ENCODE results near the gene SWI5. TPM values are rescaled to one million over a fixed set of nuclear protein-coding genes. Genes with fewer than 3 reads are reported as not detected.
A peak's percentile ranks its signal among the peaks of the same experiment; 100 is the strongest.

The SWI5 gene
- total and polyA plus RNA-seq, 2 experiments from 2014 or later, result 43.3 to 60.7 TPM

DNA sequence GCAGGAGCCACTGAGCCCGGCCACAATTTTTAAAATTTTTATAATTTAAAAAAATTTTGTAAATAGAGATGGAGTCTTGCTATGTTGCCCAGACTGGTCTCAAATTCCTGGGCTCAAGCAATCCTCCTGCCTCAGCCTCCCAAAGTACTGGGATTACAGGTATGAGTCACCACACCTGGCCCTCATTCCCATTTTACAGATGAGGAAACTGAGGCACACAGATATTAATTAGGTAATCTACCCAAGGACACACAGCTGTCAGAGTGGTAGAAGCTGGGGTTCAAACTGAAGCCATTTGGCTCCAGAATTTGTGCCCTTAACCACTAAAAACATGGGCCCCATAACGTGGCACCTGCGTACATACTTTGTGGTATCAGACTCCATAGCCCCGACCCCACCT, 38.6 kb downstream of the SWI5 start:
- H3K4me2 ChIP-seq (ENCODE audit: unreplicated experiment), result no peak overlapping the region

DNA sequence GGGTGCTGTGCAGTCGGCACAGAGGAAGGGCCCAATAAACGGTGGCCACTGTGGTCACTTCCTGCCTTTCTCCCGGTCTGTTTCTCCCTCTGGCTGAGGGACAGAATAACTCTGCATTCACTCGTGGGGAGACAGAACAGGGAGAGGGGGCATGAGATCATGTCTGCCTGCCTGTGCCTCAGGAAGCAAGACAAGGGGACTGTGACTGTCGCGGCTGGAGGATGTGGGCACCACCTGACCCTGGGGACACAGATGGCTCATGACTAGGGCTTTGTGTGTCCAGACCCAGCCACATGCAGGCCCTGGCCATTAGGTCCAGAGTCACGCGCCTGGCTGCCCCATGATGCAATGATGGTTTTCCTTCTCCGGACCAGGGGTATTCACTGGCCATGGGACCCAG, 40.3 kb downstream of the SWI5 start:
- H3K4me3 ChIP-seq, result no peak overlapping the region

More for the DNA sequence above, 38.6 kb downstream of the SWI5 start:
- Histone ChIP-seq H3K27ac (no peak overlapping the region), H3K27me3 (replicated peaks; ENCODE audit: insufficient read depth) (no peaks in the 10 kb centered on the region), H3K4me1 (ENCODE audit: insufficient read depth) (no peaks in the 10 kb centered on the region), H2AFZ (no peak overlapping the region), H3K4me3 (no peak overlapping the region), H3K9ac (no peak overlapping the region), H3K9me3 (ENCODE audit: low read depth) (no peaks in the 10 kb centered on the region), H3F3A (ENCODE audit: insufficient read depth) (no peaks in the 10 kb centered on the region), H3K79me2 (ENCODE audit: insufficient read depth) (no peaks in the 10 kb centered on the region; the same call in 1 of the 2 replicates), H3K36me3 (ENCODE audit: low read depth) (peaks cover 14% of the 10 kb centered on the region; the same call in 1 of the 2 replicates), H3K9me2 (ENCODE audit: insufficient read depth) (no peaks in the 10 kb centered on the region), H4K20me1 (ENCODE audit: insufficient read depth) (no peaks in the 10 kb centered on the region)
- in situ Hi-C loops (cut with MboI), result no loop called here
- WGBS, 2 experiments (ENCODE audit: low coverage in 1 of 2, low lambda C conversion rate in 2 of 2, missing lambda C conversion rate in 2 of 2), result 96 to 97% methylated on average over 4 of the region's 4 CpGs
- DNase-seq, result no peak
- TF ChIP-seq EZH2phosphoT487 (IDR thresholded peaks at IDR 0.05; ENCODE audit: insufficient read depth, low read depth) (no peak), EZH2 (IDR thresholded peaks at IDR 0.05; ENCODE audit: insufficient read depth, poor library complexity, severe bottlenecking) (no peak)

DNA sequence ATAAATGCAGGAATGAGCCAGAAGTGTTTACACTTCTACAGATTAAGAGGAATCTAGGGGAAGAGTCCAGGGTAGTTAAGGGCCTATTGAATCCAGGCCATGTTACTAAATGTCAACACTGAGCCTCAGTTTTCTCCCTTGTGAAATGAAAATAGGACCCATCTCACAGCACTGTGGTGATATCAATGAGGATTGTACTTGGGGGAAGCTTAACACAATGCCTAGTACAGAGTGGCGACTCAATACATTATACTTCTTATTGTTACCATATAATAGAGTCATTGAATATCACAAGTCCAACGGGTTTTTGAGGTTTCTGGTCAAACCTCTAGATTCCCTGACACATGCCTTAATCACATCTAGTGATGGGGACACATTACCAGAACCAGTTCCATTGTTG, 41.6 kb downstream of the SWI5 start:
- Histone ChIP-seq H3K9me2 (ENCODE audit: insufficient read depth) (no peaks in the 10 kb centered on the region), H3F3A (ENCODE audit: insufficient read depth) (no peaks in the 10 kb centered on the region), H3K27ac (no peak overlapping the region), H3K4me3 (no peak overlapping the region), H2AFZ (no peak overlapping the region), H3K4me2 (ENCODE audit: unreplicated experiment) (no peak overlapping the region), H4K20me1 (ENCODE audit: insufficient read depth) (no peaks in the 10 kb centered on the region), H3K36me3 (ENCODE audit: low read depth) (0 out of 2 replicates have a peak, but pooled peaks cover 6% of the 10 kb centered on the region), H3K27me3 (replicated peaks; ENCODE audit: insufficient read depth) (no peaks in the 10 kb centered on the region), H3K79me2 (ENCODE audit: insufficient read depth) (peaks cover 24% of the 10 kb centered on the region), H3K4me1 (ENCODE audit: insufficient read depth) (peaks cover 5% of the 10 kb centered on the region; the same call in 1 of the 2 replicates), H3K9ac (no peak overlapping the region), H3K9me3 (ENCODE audit: low read depth) (no peaks in the 10 kb centered on the region)
- in situ Hi-C loops (cut with MboI), result no loop called here
- DNase-seq, result no peak
- TF ChIP-seq EZH2phosphoT487 (IDR thresholded peaks at IDR 0.05; ENCODE audit: insufficient read depth, low read depth) (no peak), EZH2 (IDR thresholded peaks at IDR 0.05; ENCODE audit: insufficient read depth, poor library complexity, severe bottlenecking) (no peak)
- WGBS, 2 experiments (ENCODE audit: low coverage in 1 of 2, low lambda C conversion rate in 2 of 2, missing lambda C conversion rate in 2 of 2), result 90 to 95% methylated on average over 2 of the region's 2 CpGs

More for the DNA sequence above, 40.3 kb downstream of the SWI5 start:
- peaks cover 3% of the 10 kb centered on the region; the same call in 1 of the 2 replicates for H3K4me1 ChIP-seq (ENCODE audit: insufficient read depth)
- TF ChIP-seq EZH2phosphoT487 (IDR thresholded peaks at IDR 0.05; ENCODE audit: insufficient read depth, low read depth) (no peak), EZH2 (IDR thresholded peaks at IDR 0.05; ENCODE audit: insufficient read depth, poor library complexity, severe bottlenecking) (no peak)
- no peaks in the 10 kb centered on the region for H3F3A ChIP-seq (ENCODE audit: insufficient read depth)
- H3K27me3 ChIP-seq (replicated peaks; ENCODE audit: insufficient read depth), result no peaks in the 10 kb centered on the region
- H3K27ac ChIP-seq, result no peak overlapping the region
- H3K9ac ChIP-seq, result no peak overlapping the region
- H2AFZ ChIP-seq, result no peak overlapping the region
- H3K9me2 ChIP-seq (ENCODE audit: insufficient read depth), result no peaks in the 10 kb centered on the region
- peaks cover 16% of the 10 kb centered on the region for H3K79me2 ChIP-seq (ENCODE audit: insufficient read depth)
- H3K9me3 ChIP-seq (ENCODE audit: low read depth), result no peaks in the 10 kb centered on the region
- H4K20me1 ChIP-seq (ENCODE audit: insufficient read depth), result no peaks in the 10 kb centered on the region
- in situ Hi-C loops (cut with MboI), result no loop called here
- peaks cover 7% of the 10 kb centered on the region; the same call in 1 of the 2 replicates for H3K36me3 ChIP-seq (ENCODE audit: low read depth)
- H3K4me2 ChIP-seq (ENCODE audit: unreplicated experiment), result no peak overlapping the region
- 75 to 78% methylated on average over 9 of the region's 9 CpGs for WGBS, 2 experiments (ENCODE audit: low coverage in 1 of 2, low lambda C conversion rate in 2 of 2, missing lambda C conversion rate in 2 of 2)
- no peak for DNase-seq

DNA sequence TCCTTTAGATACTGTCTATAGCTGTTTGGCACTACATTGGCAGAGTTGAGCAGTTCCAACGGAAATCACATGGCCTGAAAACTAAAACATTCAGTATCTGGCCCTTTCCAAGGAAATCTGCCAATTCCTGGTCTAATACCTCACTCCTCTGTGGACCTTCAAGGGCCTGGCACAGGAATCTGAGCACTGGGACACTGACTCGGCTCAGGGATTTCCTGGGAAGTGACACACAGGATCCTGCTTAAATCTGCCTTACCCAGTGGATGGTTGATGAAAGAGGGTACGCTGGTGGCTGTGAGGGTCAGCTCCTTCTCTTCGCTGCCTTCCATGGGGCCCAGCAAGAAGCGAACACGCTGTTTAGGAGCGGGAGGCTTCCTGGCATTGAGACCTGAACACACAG, 45.3 kb downstream of the SWI5 start:
- Histone ChIP-seq H3K27ac (peak overlapping the region; percentile 89; the same call in 1 of the 2 replicates), H3K4me3 (peak overlapping the region; percentile 92), H2AFZ (no peak overlapping the region), H4K20me1 (ENCODE audit: insufficient read depth) (no peaks in the 10 kb centered on the region), H3K9me2 (ENCODE audit: insufficient read depth) (no peaks in the 10 kb centered on the region), H3K27me3 (replicated peaks; ENCODE audit: insufficient read depth) (no peaks in the 10 kb centered on the region), H3K36me3 (ENCODE audit: low read depth) (no peaks in the 10 kb centered on the region), H3F3A (ENCODE audit: insufficient read depth) (peaks cover 11% of the 10 kb centered on the region; the same call in 1 of the 2 replicates), H3K79me2 (ENCODE audit: insufficient read depth) (peaks cover 57% of the 10 kb centered on the region), H3K9ac (peak overlapping the region; percentile 88), H3K4me1 (ENCODE audit: insufficient read depth) (peaks cover 13% of the 10 kb centered on the region), H3K9me3 (ENCODE audit: low read depth) (no peaks in the 10 kb centered on the region), H3K4me2 (ENCODE audit: unreplicated experiment) (peak overlapping the region; percentile 83)
- TF ChIP-seq EZH2 (IDR thresholded peaks at IDR 0.05; ENCODE audit: insufficient read depth, poor library complexity, severe bottlenecking), result no peak
- TF ChIP-seq EZH2phosphoT487 (IDR thresholded peaks at IDR 0.05; ENCODE audit: insufficient read depth, low read depth), result no peak
- WGBS, 2 experiments (ENCODE audit: low coverage in 1 of 2, low lambda C conversion rate in 2 of 2, missing lambda C conversion rate in 2 of 2), result 61 to 68% methylated on average over 7 of the region's 7 CpGs
- in situ Hi-C loops (cut with MboI), result no loop called here
- DNase-seq, result peak; percentile 6
